K562 (cell line): ENCODE data around the gene PRKACB. TPM values are rescaled to one million over a fixed set of nuclear protein-coding genes. Genes with fewer than 3 reads are reported as not detected.

Source experiments
- ATAC-seq: fragments of 200-7000 bp; cut with Tn5 transposase; 3 replicates; pipeline ENCODE4 v1.9.1; 2020; ENCODE audit warnings: moderate library complexity
- BruUV-seq: library from RNA; stranded (reverse); fragments of 400-500 nt; replicated peaks from 2 replicates; lab custom pipeline; 2021; lab: Mats Ljungman, UMichigan
- CTCF ChIA-PET: fragments of 300-600 bp; formaldehyde crosslinking; extraction: SDS; loops from one replicate; lab custom pipeline; 2021; ENCODE audit warnings: low intra/inter-chr PET ratio; lab: Yijun Ruan, JAX
- POLR2A ChIA-PET: fragments of 300-600, 350-650 bp; sonication (Branson Sonifier 250); formaldehyde crosslinking; extraction: SDS; loops from one replicate; lab custom pipeline; 2021; ENCODE audit warnings: antibody characterized with exemption, inconsistent platforms; lab: Yijun Ruan, JAX
- DNase-seq, 4 experiments: peaks; one replicate each; pipeline versions ENCODE4 v3.0.0 to v3.0.0-alpha.2; 2011 to 2018; ENCODE audit warnings: low spot score in 3 of 4, mixed read lengths in 3 of 4; ENCODE audit errors: extremely low read depth in 1 of 4
- FAIRE-seq: peaks from 2 replicates; lab custom pipeline; 2011; peaks lifted over from hg19 to GRCh38; lab: Jason Lieb, UNC
- H2AFZ ChIP-seq: 2 replicates; pipeline ENCODE4 v1.6.0; 2011; ENCODE audit warnings: low read depth, low read length, control low read depth, inconsistent platforms
- H3K27ac ChIP-seq: fragments of 200-600 bp; 3 replicates; pipeline ENCODE4 v1.8.0; 2011; ENCODE audit warnings: low read depth, mild to moderate bottlenecking, control low read depth, inconsistent platforms, low read length, moderate library complexity, mixed read lengths; ENCODE audit errors: extremely low read depth
- H3K27me3 ChIP-seq, 2 experiments: fragments of 300-600 bp in 1 of 2; 2 replicates in 1 of 2; 3 replicates in 1 of 2; pipeline versions ENCODE4 v1.6.0 to v1.8.0; 2011; ENCODE audit warnings: inconsistent platforms in 2 of 2, low read length in 2 of 2, mild to moderate bottlenecking in 1 of 2, mixed read lengths in 1 of 2, moderate library complexity in 1 of 2; ENCODE audit not compliant: control insufficient read depth in 2 of 2, insufficient read depth in 2 of 2
- H3K36me3 ChIP-seq: fragments of 300-600 bp; 3 replicates; pipeline ENCODE4 v1.8.0; 2011; ENCODE audit warnings: mild to moderate bottlenecking, low read length, inconsistent platforms; ENCODE audit not compliant: control insufficient read depth, insufficient read depth
- H3K4me1 ChIP-seq, 2 experiments: fragments of 200-600 bp in 1 of 2; replicated peaks in 1 of 2; 2 replicates in 1 of 2; 3 replicates in 1 of 2; pipeline versions ENCODE4 v1.5.1 to v1.8.0; 2011; ENCODE audit warnings: inconsistent platforms in 2 of 2, low read length in 2 of 2, mild to moderate bottlenecking in 1 of 2, mixed read lengths in 1 of 2, moderate library complexity in 1 of 2; ENCODE audit not compliant: control insufficient read depth in 2 of 2, insufficient read depth in 2 of 2
- H3K4me2 ChIP-seq: 2 replicates; pipeline ENCODE4 v1.6.1; 2011; ENCODE audit warnings: low read length, control low read depth, inconsistent platforms, mixed read lengths; ENCODE audit not compliant: insufficient read depth
- H3K4me3 ChIP-seq: fragments of 200-600 bp; sonication (generic), shearing (Covaris generic); 2 replicates; pipeline ENCODE4 v1.5.1; 2016; ENCODE audit warnings: control low read depth, inconsistent platforms
- H3K79me2 ChIP-seq: fragments of 200-600 bp; 3 replicates; pipeline ENCODE4 v1.8.0; 2011; ENCODE audit warnings: low read length, inconsistent platforms; ENCODE audit not compliant: control insufficient read depth, insufficient read depth
- H3K9ac ChIP-seq, 2 experiments: 2 replicates each; pipeline versions ENCODE4 v1.6.0 to v1.6.1; 2011; ENCODE audit warnings: low read depth in 2 of 2, low read length in 2 of 2, control low read depth in 1 of 2, inconsistent platforms in 1 of 2, mild to moderate bottlenecking in 1 of 2, mixed read lengths in 1 of 2; ENCODE audit not compliant: insufficient read depth in 1 of 2
- H3K9me1 ChIP-seq: one replicate; pipeline ENCODE4 v1.6.0; 2011; ENCODE audit warnings: inconsistent platforms, mild to moderate bottlenecking, low read length, moderate library complexity; ENCODE audit not compliant: control insufficient read depth, insufficient read depth
- H3K9me3 ChIP-seq: replicated peaks from 2 replicates; pipeline ENCODE4 v1.5.1; 2011; ENCODE audit warnings: low read depth, low read length, inconsistent platforms; ENCODE audit not compliant: control insufficient read depth, insufficient read depth
- H4K20me1 ChIP-seq: replicated peaks from 2 replicates; pipeline ENCODE4 v1.6.1; 2011; ENCODE audit warnings: low read length, inconsistent platforms, mixed read lengths; ENCODE audit not compliant: control insufficient read depth, insufficient read depth
- BRD4 ChIP-seq: fragments of 200-600 bp; sonication (generic); IDR thresholded peaks from 2 replicates; pipeline ENCODE4 v1.6.1; 2017; ENCODE audit warnings: inconsistent platforms
- CREM ChIP-seq: IDR thresholded peaks from 2 replicates; pipeline ENCODE4 v1.6.1; 2014; ENCODE audit warnings: antibody characterized with exemption, low read depth
- DPF2 ChIP-seq: fragments of 450-650 bp; IDR thresholded peaks from 2 replicates; pipeline ENCODE4 v1.6.1; 2016
- E2F3 ChIP-seq: fragments of 250-450 bp; sonication (Bioruptor Pico); IDR thresholded peaks from 2 replicates; pipeline ENCODE4 v1.4.0; 2020; ENCODE audit warnings: mild to moderate bottlenecking
- ELF1 ChIP-seq: fragments of 200-800 bp; sonication (Bioruptor generic); IDR thresholded peaks from 2 replicates; pipeline ENCODE4 v1.6.1; 2016; ENCODE audit warnings: missing genetic modification characterization, missing compliant biosample characterization
- FOS ChIP-seq: IDR thresholded peaks from 3 replicates; pipeline ENCODE4 v1.6.1; 2011; ENCODE audit not compliant: insufficient read length; ENCODE audit errors: extremely low read depth
- FOSL1 ChIP-seq: fragments of 200-800 bp; sonication (Bioruptor generic); conservative IDR thresholded peaks from 2 replicates; pipeline ENCODE4 v1.6.1; 2016; ENCODE audit warnings: missing genetic modification characterization, missing compliant biosample characterization
- HMG20A ChIP-seq: fragments of 450-650 bp; formaldehyde crosslinking; conservative IDR thresholded peaks from 2 replicates; pipeline ENCODE4 v1.4.0; 2020; ENCODE audit warnings: mild to moderate bottlenecking, mixed read lengths
- MAX ChIP-seq: sonication (generic); formaldehyde crosslinking; IDR thresholded peaks from 2 replicates; pipeline ENCODE4 v1.9.0; 2022; ENCODE audit warnings: mild to moderate bottlenecking, missing genetic modification reagents
- NR2C2 ChIP-seq, 2 experiments: fragments of 200-800 bp in 1 of 2; sonication (Bioruptor generic) in 1 of 2; sonication (generic) in 1 of 2; formaldehyde crosslinking in 1 of 2; IDR thresholded peaks; 2 replicates each; pipeline versions ENCODE4 v1.6.1 to v1.8.0; 2016 to 2022; ENCODE audit warnings: mild to moderate bottlenecking in 1 of 2, missing compliant biosample characterization in 1 of 2, missing genetic modification characterization in 1 of 2, missing genetic modification reagents in 1 of 2
- SMARCE1 ChIP-seq: fragments of 450-650 bp; IDR thresholded peaks from 2 replicates; pipeline ENCODE4 v1.7.1; 2016; ENCODE audit warnings: mild to moderate bottlenecking
- SOX6 ChIP-seq: fragments of 450-650 bp; IDR thresholded peaks from 2 replicates; pipeline ENCODE4 v1.6.1; 2014; ENCODE audit warnings: mild to moderate bottlenecking
- TCF3 ChIP-seq: sonication (generic); formaldehyde crosslinking; IDR thresholded peaks from 2 replicates; pipeline ENCODE4 v1.4.0; 2020; ENCODE audit warnings: mild to moderate bottlenecking, missing genetic modification reagents
- VEZF1 ChIP-seq: fragments of 200-800 bp; sonication (Bioruptor generic); IDR thresholded peaks from 2 replicates; pipeline ENCODE4 v1.6.1; 2017; ENCODE audit warnings: missing genetic modification characterization, missing compliant biosample characterization
- ZNF316 ChIP-seq: fragments of 450-650 bp; IDR thresholded peaks from 2 replicates; pipeline ENCODE4 v1.6.1; 2016
- WGBS: fragments of 100-300 bp; shearing (Covaris generic); methylation state at CpG from one replicate; pipeline ENCODE4 v1.1.6; 2016; ENCODE audit warnings: low coverage, mixed read lengths; ENCODE audit not compliant: insufficient coverage; ENCODE audit errors: missing lambda C conversion rate; 5-methylcytosine and 5-hydroxymethylcytosine counted together
- in situ Hi-C: fragments of 300-500 bp; cut with MboI; formaldehyde crosslinking; loops from 4 replicates; pipeline ENCODE4 v1.15.0; 2018; ENCODE audit warnings: inconsistent platforms, mixed read lengths
- intact Hi-C: fragments of 100-400 bp; cut with micrococcal nuclease; formaldehyde crosslinking; loops from 2 replicates; pipeline ENCODE4 v1.14.2; 2022
- polyA plus RNA-seq, 8 experiments: library from polyadenylated mRNA; depleted of rRNA in 4 of 8; stranded (reverse) in 5 of 8; unstranded in 3 of 8; fragments of >200 nt; fragmentation: Nextera tagmentation in 2 of 8; fragmentation: Illumina TruSeq in 1 of 8; extraction: Ambion mirVana in 2 of 8; extraction: Trizol in 1 of 8; gene quantifications; 2 replicates each; pipeline versions ENCODE4 v1.2.1 to v1.2.3, GENCODE V29; 2011 to 2014; ENCODE audit warnings: inconsistent platforms in 1 of 8, missing spikeins in 1 of 8
- total RNA-seq, 7 experiments: library from RNA; depleted of rRNA in 6 of 7; stranded (reverse); fragments of >200 nt in 6 of 7; fragmentation: Illumina TruSeq in 2 of 7; extraction: Trizol in 2 of 7; gene quantifications; 2 replicates each; pipeline versions ENCODE4 v1.2.1 to v1.2.3, GENCODE V29; 2011 to 2021; ENCODE audit warnings: low replicate concordance in 1 of 7

PRKACB gene
- total and polyA plus RNA-seq, 9 of the 15 experiments (the other 6 are each of a cell fraction or from before 2014, with no cell fraction given) = 1.1 to 5.2 (median 2.8) TPM

- intact Hi-C loops = no loop called here
- FAIRE-seq = no peak
- no peak overlapping the region for H3K27ac ChIP-seq
Observed at GRCh38 chr1:84246213-84246612, 102.1 kb downstream of the PRKACB start.

GRCh38 chr1:84247425-84248220 is 103.6 kb downstream of the PRKACB start:
- no peaks in the 10 kb centered on the region; a peak in 2 of 5 replicates for H3K4me1 ChIP-seq
- no peaks in the 10 kb centered on the region for H3K36me3 ChIP-seq
- FAIRE-seq (no peak), DNase-seq (peak; percentile 9 to 51 (median 24)), ATAC-seq (peak; percentile 61)
- BruUV-seq = no TSS peak
- no peaks in the 10 kb centered on the region for H3K79me2 ChIP-seq
- POLR2A ChIA-PET = interaction anchor here (0.7 to 1.7 kb wide), 2 partner anchors 10 to 12 kb away, joined by 3 to 4 read pairs; no protein-coding TSS in a partner anchor
- no peak overlapping the region for H3K9ac ChIP-seq
- H3K9me1 ChIP-seq = no peaks in the 10 kb centered on the region
- CTCF ChIA-PET = no interaction called here
- WGBS = 7% methylated on average over 11 of the region's 11 CpGs
- H3K27me3 ChIP-seq = no peaks in the 10 kb centered on the region
- peak overlapping the region; percentile 13; the same call in 1 of the 2 replicates for H3K4me2 ChIP-seq
- intact Hi-C loops (no loop called here), in situ Hi-C loops (no loop called here)
- H3K9me3 ChIP-seq = no peaks in the 10 kb centered on the region
- H4K20me1 ChIP-seq = no peaks in the 10 kb centered on the region
- H2AFZ ChIP-seq = peak overlapping the region; percentile 29; the same call in 1 of the 2 replicates
- no peak overlapping the region; the same call in 2 of the 3 replicates for H3K27ac ChIP-seq
- no peak overlapping the region for H3K4me3 ChIP-seq
- peak; percentile 58; the same call in 1 of the 2 replicates for TF ChIP-seq SMARCE1
- no peak for TF ChIP-seq MAX
- peak; percentile 81 for TF ChIP-seq ZNF316
- no peak for TF ChIP-seq E2F3 (CRISPR knock-in tag)
- TF ChIP-seq CREM = peak; percentile 59
- no peak for TF ChIP-seq HMG20A (CRISPR knock-in tag)
- peak; percentile 50 for TF ChIP-seq SOX6
- 0 out of 2 replicates have a peak, but pooled peaks have one; percentile 21 for TF ChIP-seq VEZF1
- no peak for TF ChIP-seq NR2C2 (CRISPR knock-in tag; IDR thresholded peaks at IDR 0.05)
- 0 out of 2 replicates have a peak, but pooled peaks have one; percentile 34 for TF ChIP-seq NR2C2 (tag; IDR thresholded peaks at IDR 0.05)
- peak; percentile 57; the same call in 1 of the 2 replicates for TF ChIP-seq DPF2
- TF ChIP-seq FOS = peak; percentile 0
- peak; percentile 19; the same call in 1 of the 2 replicates for TF ChIP-seq TCF3 (CRISPR knock-in tag)

More at GRCh38 chr1:84246213-84246612, 102.1 kb downstream of the PRKACB start:
- no peaks in the 10 kb centered on the region for H3K79me2 ChIP-seq
- POLR2A ChIA-PET = interaction anchor here (0.9 to 1.7 kb wide), 2 partner anchors 10 to 11 kb away, joined by 3 to 4 read pairs; no protein-coding TSS in a partner anchor
- H3K9ac ChIP-seq = no peak overlapping the region
- no peaks in the 10 kb centered on the region for H4K20me1 ChIP-seq
- peak overlapping the region; percentile 66 for H2AFZ ChIP-seq
- H3K9me3 ChIP-seq = no peaks in the 10 kb centered on the region
- no peak overlapping the region for H3K4me3 ChIP-seq
- ATAC-seq = no peak
- CTCF ChIA-PET = interaction anchor here (0.6 kb wide), 1 partner anchor 56 kb away, joined by 3 read pairs; no protein-coding TSS in a partner anchor
- H3K27me3 ChIP-seq = no peaks in the 10 kb centered on the region
- H3K4me1 ChIP-seq = no peaks in the 10 kb centered on the region; a peak in 2 of 5 replicates
- WGBS = 11% methylated on average over 4 of the region's 4 CpGs
- TF ChIP-seq ELF1 (tag) (no peak), NR2C2 (CRISPR knock-in tag; IDR thresholded peaks at IDR 0.05) (no peak), NR2C2 (tag; IDR thresholded peaks at IDR 0.05) (no peak), FOSL1 (tag) (0 out of 2 replicates have a peak, but pooled peaks have one; percentile 3), BRD4 (no peak)
- no peak overlapping the region; the same call in 1 of the 2 replicates for H3K4me2 ChIP-seq
- in situ Hi-C loops = no loop called here
- H3K36me3 ChIP-seq = no peaks in the 10 kb centered on the region
- no TSS peak for BruUV-seq
- no peaks in the 10 kb centered on the region for H3K9me1 ChIP-seq
- no peak for DNase-seq
